ENCODE data around the gene GTF2H2. TPM values are rescaled to one million over a fixed set of nuclear protein-coding genes. Genes with fewer than 3 reads are reported as not detected.
"Not testable (repeated sequence)": the region's sequence is repeated elsewhere in the genome, so short reads cannot be mapped to it uniquely, and the experiment has no call there.

Gene GTF2H2
- total RNA-seq = 5.4 TPM

- DNase-seq (ENCODE audit: low read depth in 2 of 3, low spot score in 2 of 3) = not testable (repeated sequence)
These were observed at the start of gene GTF2H2 for GRCh38 chr5:71067262-71067928. Gene GTF2H2, minus strand, starts transcription at chr5:71067676. Its CDS starts 4,913 bp downstream, at chr5:71062763.

DNA sequence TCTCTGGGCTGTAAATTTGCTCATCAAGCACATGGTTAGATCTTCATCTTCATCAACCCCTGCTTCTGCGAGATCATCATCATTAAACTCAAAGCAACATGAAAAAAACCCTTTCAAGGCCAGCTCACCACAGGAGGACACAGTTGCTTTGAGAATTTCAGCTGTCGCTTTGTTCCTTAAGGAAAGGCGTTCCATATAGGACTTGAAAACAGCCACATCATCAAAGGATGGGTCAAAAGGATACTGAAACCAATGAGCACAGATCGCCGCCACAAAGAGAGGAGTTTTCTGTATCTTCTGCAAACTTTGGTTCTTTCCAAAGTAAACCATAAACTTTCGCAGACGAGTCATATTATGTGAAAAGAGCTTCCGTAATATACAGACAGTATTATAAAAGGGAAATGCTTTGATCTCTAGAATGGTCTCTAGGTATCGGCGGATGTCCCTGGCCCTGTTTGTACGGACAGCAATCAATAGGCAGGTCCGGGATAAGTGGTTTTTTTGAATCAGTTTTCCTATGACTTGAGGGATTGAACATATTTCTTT lies 42.3 kb upstream of the GTF2H2 start:
- not testable (repeated sequence) for DNase-seq (ENCODE audit: low read depth in 2 of 3, low spot score in 2 of 3)

- DNase-seq (ENCODE audit: low read depth in 2 of 3, low spot score in 2 of 3) = not testable (repeated sequence)
These were observed 32.5 kb upstream of the GTF2H2 start for GRCh38 chr5:71099996-71100395.

- not testable (repeated sequence) for DNase-seq (ENCODE audit: low read depth in 2 of 3, low spot score in 2 of 3)
These were observed 30.4 kb upstream of the GTF2H2 start for GRCh38 chr5:71097930-71098203.

DNA sequence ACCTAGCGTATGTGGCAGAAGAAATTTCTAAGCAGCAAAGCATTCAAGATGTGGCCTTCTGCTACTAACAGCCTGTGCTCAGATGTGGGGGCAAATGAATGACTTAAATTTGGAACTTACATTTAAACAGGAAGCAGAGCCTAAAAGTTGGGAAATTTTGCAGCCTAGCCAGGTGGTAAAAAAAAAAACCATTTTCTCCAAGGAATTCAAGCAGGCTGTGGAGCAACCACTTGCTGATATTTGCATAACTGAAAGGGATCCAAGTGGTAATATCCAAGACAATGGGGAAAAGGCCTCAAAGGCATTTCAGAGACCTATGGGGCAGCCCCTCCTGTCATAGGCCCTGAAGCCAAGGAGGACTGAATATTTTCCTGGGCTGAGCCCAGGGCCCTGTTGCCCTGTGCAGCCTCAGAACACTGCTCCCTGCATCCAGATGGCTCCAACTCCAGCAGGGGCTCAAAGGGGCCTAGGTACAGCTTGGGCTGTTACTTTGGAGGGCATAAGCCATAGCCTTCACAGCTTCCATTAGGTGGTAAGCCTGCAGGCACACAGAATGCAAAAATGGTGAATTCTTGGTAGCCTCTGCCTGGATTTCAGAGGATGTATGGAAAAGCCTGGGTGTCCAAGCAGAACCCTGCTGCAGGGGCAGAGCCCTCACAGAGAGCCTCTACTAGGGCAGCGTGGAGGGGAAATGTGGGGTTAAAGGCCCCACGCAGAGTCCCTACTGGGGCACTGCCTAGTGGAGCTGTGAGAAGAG lies 29.9 kb upstream of the GTF2H2 start:
- DNase-seq (ENCODE audit: low read depth in 2 of 3, low spot score in 2 of 3) = not testable (repeated sequence)

DNA sequence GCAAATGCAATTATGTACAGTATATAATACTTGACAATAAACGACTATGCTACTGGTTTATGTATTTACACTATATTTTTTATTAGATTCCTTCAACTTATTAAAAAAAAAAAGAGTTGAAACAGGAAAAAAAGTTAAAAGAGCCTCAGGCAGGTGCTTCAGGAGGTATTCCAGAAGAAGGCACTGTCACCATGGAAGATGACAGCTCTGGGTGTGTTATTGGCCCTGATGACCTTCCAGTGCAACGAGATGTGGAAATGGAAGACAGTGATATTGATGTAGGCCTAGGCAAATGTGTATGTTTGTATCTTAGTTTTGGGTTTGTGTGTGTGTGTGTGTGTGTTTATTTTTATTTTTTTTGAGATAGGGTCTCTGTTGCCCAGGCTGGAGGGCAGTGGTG lies 22.3 kb upstream of the GTF2H2 start:
- DNase-seq (ENCODE audit: low read depth in 2 of 3, low spot score in 2 of 3) = not testable (repeated sequence)

- DNase-seq (ENCODE audit: low read depth in 2 of 3, low spot score in 2 of 3) = not testable (repeated sequence)
These were observed 21.3 kb upstream of the GTF2H2 start for GRCh38 chr5:71088754-71089153.

DNA sequence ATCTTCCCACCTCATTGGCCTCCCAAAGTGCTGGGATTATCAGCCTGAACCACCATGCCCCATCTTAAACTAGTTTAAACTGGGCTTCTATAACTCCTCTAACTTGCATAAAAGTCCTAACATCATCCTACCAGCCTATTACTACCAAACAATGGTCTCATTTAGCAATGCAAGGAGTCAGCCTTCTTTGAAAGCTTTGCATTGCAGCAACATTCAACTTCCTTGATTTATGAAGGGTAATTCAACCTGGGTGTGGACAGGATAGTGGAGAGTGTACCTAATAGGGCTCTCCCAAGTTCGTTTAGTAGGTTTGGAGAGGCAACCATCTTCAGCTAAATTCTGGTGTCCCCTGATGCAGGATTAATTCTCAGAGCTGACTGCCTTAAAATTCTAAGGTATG lies 18.7 kb upstream of the GTF2H2 start:
- not testable (repeated sequence) for DNase-seq (ENCODE audit: low read depth in 2 of 3, low spot score in 2 of 3)

DNA sequence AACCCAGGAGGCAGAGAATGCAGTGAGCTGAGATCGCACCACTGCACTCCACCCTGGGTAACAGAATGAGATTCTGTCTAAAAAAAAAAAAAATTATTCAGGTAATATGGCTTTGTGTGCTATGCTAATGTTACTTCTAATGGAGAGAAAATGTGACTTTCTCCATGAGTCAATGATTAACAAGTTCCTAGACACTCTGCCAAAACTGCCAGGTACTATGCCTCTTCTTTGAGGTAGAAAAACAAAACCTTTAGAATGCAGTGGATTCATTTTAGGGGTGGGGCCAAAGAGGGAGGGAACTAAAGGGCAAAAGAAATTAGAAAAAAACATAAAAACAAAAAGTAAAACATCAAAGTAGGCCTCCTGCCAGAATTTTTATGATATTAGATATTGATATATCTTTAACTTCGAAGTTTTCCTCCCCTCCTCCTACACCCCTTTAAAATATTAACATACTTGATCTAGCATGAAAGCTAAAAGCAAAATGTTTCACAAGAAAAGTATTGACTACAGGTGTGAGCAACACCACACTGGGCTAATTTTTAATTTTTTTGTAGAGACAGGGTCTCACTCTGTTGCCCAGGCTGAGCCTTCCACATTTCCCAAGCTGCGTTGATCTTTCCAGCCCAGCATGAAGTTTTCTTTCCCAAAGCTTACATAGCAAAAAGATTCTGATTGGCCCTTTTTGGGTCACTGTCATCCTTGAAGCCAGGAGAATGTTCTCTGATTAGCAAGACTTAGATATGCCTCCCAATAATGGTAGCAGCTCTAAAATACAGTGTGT lies 17.0 kb upstream of the GTF2H2 start:
- DNase-seq (ENCODE audit: low read depth in 2 of 3, low spot score in 2 of 3) = not testable (repeated sequence)

GRCh38 chr5:71082898-71083297 lies 15.4 kb upstream of the GTF2H2 start:
- DNase-seq (ENCODE audit: low read depth in 2 of 3, low spot score in 2 of 3) = not testable (repeated sequence)

GRCh38 chr5:71082340-71082739 lies 14.9 kb upstream of the GTF2H2 start:
- DNase-seq (ENCODE audit: low read depth in 2 of 3, low spot score in 2 of 3) = not testable (repeated sequence)

DNA sequence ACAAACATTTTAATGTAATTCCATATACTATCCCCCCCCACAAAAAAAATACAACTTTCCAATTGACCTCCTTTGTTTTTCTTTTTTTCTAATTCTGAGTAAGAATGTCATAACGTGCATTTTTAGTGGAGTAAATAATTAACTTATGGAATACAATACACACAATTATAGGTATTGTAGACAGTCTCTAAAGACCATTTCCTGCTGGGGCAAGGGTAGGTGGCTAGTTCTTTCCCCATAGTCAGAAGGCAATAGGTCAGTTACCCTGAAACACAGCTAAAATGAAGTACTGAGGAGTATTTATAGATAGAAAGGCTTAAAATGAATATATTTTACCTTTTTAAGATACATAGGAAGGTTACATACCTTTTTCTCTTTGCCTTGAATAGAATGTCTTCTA lies 6.2 kb downstream of the GTF2H2 start:
- DNase-seq (ENCODE audit: low read depth in 2 of 3, low spot score in 2 of 3) = not testable (repeated sequence)

GRCh38 chr5:71059426-71059825 lies 8.1 kb downstream of the GTF2H2 start:
- not testable (repeated sequence) for DNase-seq (ENCODE audit: low read depth in 2 of 3, low spot score in 2 of 3)

GRCh38 chr5:71044808-71045207 lies 22.7 kb downstream of the GTF2H2 start:
- DNase-seq (ENCODE audit: low read depth in 2 of 3, low spot score in 2 of 3) = not testable (repeated sequence)

- DNase-seq (ENCODE audit: low read depth in 2 of 3, low spot score in 2 of 3) = not testable (repeated sequence)
These were observed 23.3 kb downstream of the GTF2H2 start for GRCh38 chr5:71044128-71044527.

GRCh38 chr5:71031046-71031776 lies 36.3 kb downstream of the GTF2H2 start:
- not testable (repeated sequence) for DNase-seq (ENCODE audit: low read depth in 2 of 3, low spot score in 2 of 3)

GRCh38 chr5:71025289-71025953 lies 42.1 kb downstream of the GTF2H2 start, which contains the start of gene NAIP:
Gene NAIP, minus strand, starts transcription at chr5:71025339. Its CDS starts 12,424 bp downstream, at chr5:71012915.
- DNase-seq (ENCODE audit: low read depth in 2 of 3, low spot score in 2 of 3) = not testable (repeated sequence)

DNA sequence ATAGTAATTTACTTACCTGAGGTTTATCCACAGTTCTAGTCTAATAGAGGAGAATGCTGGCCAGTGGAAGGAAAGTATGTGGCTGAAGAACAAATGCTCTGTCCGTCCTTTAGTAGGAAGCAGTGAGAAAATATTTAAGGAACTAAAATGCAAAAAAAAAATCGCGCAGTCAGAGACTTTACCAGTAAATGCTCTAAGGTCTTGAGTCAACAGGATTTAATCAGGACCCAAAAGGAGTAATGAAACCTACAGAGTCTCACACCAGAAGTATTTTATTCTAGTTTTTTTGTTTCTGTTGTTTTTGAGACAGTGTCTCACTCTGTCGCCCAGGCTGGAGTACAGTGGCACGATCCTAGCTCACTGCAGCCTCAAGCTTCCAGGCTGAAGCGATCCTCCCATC lies 46.8 kb downstream of the GTF2H2 start:
- not testable (repeated sequence) for DNase-seq (ENCODE audit: low read depth in 2 of 3, low spot score in 2 of 3)

GRCh38 chr5:71018376-71019005 lies 49.0 kb downstream of the GTF2H2 start:
- DNase-seq (ENCODE audit: low read depth in 2 of 3, low spot score in 2 of 3) = not testable (repeated sequence)

Measured in hematopoietic multipotent progenitor cell (in vitro differentiated cells).